ENCODE measurements around the gene ABLIM1. TPM values are rescaled to one million over a fixed set of nuclear protein-coding genes. Genes with fewer than 3 reads are reported as not detected.

The ABLIM1 gene
- total RNA-seq, 2 experiments from 2014 or later: 114 to 116 TPM

DNA sequence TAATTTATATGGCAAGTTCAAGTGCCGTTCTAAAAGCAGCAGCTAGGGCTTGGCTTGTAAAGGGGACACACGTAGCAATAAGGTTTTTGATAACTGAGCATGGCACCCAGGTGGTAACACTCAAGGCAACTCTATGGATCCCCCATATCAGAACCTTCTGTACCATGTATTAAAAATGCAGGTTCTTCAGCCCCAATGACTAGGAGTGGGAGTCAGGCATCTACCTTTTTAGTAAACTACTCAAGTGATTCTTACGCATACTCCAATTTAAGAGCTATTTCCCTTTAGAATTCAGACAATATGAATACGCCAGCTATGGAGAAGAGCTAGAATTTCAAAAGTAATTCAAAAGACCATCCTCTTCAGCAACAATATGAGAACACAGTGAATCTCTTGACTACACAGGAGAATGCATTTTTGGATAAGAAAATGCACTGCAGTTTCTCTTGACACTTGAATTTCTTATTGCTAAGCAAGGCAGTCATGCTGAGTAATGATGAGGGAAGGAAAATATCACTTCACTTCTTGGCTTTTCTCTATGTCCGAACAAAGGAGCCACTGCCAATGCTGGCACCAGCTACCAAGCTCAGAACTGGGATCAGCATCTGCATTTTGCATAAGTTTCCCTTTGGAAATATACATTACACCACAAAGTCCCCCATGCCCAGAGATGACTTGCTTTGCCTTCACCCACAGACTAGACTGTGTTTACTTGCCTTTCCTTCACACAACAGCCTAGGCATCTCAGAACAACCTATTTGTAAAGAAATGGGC lies 53.5 kb downstream of the ABLIM1 start:
- Mint-ChIP-seq H3K4me1 (no peaks in the 10 kb centered on the region), H3K36me3 (no peaks in the 10 kb centered on the region), H3K27ac (no peak overlapping the region), H3K9me3 (no peaks in the 10 kb centered on the region), H3K27me3 (peaks cover 6% of the 10 kb centered on the region), H3K4me3 (no peak overlapping the region)
- no peak for DNase-seq

DNA sequence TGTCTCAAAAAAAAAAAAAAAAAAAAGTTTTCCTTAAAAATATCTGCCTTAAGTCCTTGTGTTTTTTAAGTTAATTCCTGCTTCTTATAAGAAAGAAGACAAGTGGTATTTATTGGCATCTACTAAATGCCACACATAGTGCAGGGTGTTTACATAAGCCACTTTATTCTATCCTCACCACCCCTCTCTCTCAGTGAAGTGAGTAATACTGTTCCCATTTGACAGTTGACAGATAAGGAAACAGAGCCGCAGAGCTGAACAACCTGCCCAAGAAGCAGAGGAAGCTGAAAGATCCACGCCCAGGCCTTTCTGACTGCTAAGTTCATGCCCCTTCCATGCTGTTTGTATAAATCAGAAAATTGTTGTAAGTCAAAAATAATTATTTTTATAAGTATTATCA lies 54.1 kb downstream of the ABLIM1 start:
- no peak overlapping the region for H3K4me3 Mint-ChIP-seq
- no peak for DNase-seq
- H3K36me3 Mint-ChIP-seq: no peaks in the 10 kb centered on the region
- H3K27me3 Mint-ChIP-seq: peaks cover 6% of the 10 kb centered on the region
- H3K9me3 Mint-ChIP-seq: no peaks in the 10 kb centered on the region
- H3K4me1 Mint-ChIP-seq: no peaks in the 10 kb centered on the region
- H3K27ac Mint-ChIP-seq: no peak overlapping the region

DNA sequence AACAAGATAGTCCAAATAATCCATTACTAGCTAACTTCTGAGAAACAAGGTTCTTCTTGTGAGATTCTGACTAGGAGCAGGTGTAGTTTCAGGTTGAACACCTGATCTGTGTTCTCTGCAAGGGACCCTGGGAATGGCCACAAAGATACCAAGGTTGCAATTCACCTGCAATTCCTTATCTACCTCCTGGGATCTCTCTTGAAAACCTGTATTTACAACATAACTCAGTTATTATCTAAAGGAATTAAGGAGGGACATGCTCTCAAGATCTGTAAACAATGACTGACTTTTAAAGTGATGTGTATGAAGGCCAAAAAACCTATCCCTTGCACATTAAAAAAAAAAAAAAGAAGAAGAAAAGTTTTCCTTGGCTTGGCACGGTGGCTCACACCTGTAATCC lies 54.8 kb downstream of the ABLIM1 start:
- DNase-seq: no peak
- Mint-ChIP-seq H3K27me3 (peaks cover 6% of the 10 kb centered on the region), H3K9me3 (no peaks in the 10 kb centered on the region), H3K27ac (no peak overlapping the region), H3K4me1 (no peaks in the 10 kb centered on the region), H3K36me3 (no peaks in the 10 kb centered on the region), H3K4me3 (no peak overlapping the region)

DNA sequence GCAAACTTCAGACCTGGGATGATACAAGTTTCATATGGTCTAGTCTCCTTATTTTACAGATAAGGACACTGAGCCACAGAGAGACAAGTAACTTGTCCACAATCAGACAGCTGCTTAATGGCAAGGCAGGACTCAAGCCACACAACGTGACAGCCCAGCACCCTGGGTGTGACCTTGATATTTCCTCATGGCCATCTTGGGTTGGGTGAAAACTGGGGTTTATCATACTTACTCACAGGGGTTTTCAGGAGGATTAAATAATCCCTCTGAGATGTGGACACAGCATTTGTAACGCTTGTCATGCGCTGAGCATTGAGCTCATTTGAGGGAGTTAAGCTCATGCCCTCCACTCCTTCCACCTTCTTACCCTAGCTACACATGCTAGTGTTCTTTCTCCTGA lies 58.0 kb downstream of the ABLIM1 start:
- H3K9me3 Mint-ChIP-seq: no peaks in the 10 kb centered on the region
- no peaks in the 10 kb centered on the region for H3K4me1 Mint-ChIP-seq
- no peaks in the 10 kb centered on the region for H3K27me3 Mint-ChIP-seq
- no peak overlapping the region for H3K4me3 Mint-ChIP-seq
- no peaks in the 10 kb centered on the region for H3K36me3 Mint-ChIP-seq
- no peak for DNase-seq
- H3K27ac Mint-ChIP-seq: no peak overlapping the region

DNA sequence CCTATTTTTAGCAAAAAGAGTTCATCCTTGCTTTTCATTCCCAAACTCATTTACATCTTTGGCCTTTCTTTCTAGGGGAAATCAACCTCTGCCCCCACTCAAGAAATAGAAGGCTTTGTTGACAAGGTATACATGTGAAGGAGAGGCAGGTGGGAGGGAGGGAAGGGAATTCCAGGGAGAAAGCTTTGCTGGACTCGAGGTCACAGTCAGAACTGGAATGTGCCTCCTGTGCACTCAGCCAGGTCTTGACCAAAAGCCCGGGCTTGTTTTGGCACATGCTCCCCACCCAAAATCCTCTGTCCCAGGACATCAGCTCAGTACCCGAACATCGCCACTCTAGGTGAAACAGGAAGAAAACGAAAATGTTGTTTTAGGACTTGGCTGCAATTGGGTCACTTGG lies 61.3 kb downstream of the ABLIM1 start:
- Mint-ChIP-seq H3K27me3 (peaks cover 3% of the 10 kb centered on the region), H3K4me3 (no peak overlapping the region), H3K4me1 (no peaks in the 10 kb centered on the region), H3K9me3 (no peaks in the 10 kb centered on the region), H3K27ac (no peak overlapping the region), H3K36me3 (no peaks in the 10 kb centered on the region)
- DNase-seq: no peak

DNA sequence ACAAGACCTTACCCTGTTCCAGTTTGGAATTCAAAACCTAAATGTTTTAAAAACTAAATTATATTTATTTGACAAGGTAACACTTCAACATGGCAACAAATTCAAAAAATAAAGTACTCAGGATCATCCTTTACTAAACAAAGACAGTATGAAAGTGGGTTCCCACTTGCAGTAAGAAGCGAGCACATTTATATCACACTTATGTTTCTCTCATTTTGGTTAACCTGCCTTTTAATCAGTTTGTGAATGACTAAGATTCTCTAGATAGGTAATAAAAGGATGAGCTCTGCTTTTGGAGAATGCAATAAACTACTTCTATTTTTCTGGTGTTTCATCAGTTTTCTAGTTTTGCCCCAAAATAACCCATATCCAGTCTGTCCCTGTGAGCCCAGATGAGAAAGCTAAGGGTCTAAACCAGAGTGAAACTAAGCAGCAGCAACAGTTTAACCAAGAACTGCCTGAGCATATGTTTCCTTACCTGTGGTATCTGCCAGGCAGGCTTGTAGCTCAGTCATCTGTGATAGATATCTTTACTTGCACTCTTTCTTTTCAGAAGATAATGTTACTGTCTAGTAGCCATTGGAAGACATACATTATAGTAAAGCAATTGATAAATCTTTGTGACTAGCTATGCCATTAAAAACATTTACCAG lies 64.1 kb downstream of the ABLIM1 start:
- Mint-ChIP-seq H3K9me3 (no peaks in the 10 kb centered on the region), H3K4me3 (no peak overlapping the region), H3K27me3 (peaks cover 3% of the 10 kb centered on the region), H3K36me3 (no peaks in the 10 kb centered on the region), H3K4me1 (no peaks in the 10 kb centered on the region), H3K27ac (no peak overlapping the region)
- DNase-seq: no peak

DNA sequence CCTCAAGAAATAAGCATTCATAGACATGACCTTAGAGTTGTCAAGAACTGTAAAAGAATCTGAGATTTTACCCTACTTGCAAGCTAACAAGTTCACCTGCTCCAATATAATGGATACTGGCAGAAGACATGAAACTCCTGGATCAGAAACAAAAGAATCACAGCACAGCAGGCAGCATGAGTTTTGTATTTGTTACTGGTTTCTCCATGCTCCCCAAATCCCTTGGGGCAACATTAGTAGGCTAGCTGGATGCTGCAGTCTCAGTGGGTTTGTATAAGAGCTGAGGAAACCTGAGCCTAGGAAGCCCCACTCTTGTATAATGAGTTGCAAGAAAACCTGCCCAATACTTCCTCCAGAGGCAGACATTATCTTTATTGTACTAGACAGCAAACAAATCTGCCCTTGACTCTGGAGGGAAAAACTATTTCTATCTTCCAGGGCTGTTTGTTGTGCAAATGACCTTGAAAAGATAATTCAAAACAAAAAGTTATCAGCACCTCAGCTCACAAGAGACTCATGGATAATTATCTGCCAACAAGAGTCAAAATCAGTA lies 64.8 kb downstream of the ABLIM1 start:
- no peak for DNase-seq
- H3K4me1 Mint-ChIP-seq: no peaks in the 10 kb centered on the region
- H3K4me3 Mint-ChIP-seq: no peak overlapping the region
- H3K36me3 Mint-ChIP-seq: no peaks in the 10 kb centered on the region
- no peaks in the 10 kb centered on the region for H3K9me3 Mint-ChIP-seq
- peaks cover 3% of the 10 kb centered on the region for H3K27me3 Mint-ChIP-seq
- no peak overlapping the region for H3K27ac Mint-ChIP-seq

DNA sequence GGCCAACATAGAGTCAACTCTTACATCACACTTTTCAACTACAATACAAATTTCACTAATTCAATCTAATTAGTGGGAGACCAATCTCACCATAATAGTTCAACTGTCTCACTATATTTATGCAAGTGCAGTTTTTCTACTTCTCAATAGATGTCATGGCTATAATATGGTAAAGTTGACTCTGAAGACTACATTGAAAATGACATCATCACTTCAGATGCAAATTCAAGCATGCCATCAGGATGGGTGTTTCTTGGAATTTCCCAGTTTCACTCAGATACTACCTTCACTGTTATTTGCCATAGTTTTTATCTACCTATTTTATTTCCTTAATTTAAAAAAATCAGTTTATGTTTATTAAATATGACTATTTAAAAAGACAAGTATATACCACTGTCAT lies 67.1 kb downstream of the ABLIM1 start:
- Mint-ChIP-seq H3K4me1 (no peaks in the 10 kb centered on the region), H3K4me3 (no peak overlapping the region), H3K27ac (no peak overlapping the region), H3K27me3 (peaks cover 3% of the 10 kb centered on the region), H3K9me3 (no peaks in the 10 kb centered on the region), H3K36me3 (no peaks in the 10 kb centered on the region)
- no peak for DNase-seq

DNA sequence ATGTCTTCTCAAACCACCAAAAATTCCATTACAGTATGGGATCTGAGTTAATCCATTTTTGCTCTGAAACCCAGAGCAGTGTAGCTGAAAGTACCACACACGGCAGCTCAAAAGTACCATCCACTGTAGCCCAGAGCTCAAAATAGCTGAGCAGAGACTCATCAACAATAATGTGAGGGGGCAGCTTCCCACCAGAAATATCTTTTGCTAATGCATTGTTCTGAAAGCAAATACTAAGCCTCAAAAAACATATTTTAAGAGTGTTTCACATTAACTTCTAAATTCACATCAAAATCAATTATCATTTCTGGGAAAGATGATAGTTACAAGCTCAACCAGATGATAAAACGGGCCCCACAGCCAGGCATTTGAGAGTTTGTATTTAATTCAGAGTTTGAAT lies 73.7 kb downstream of the ABLIM1 start:
- no peaks in the 10 kb centered on the region for H3K9me3 Mint-ChIP-seq
- H3K4me3 Mint-ChIP-seq: no peak overlapping the region
- no peak for DNase-seq
- no peak overlapping the region for H3K27ac Mint-ChIP-seq
- no peaks in the 10 kb centered on the region for H3K36me3 Mint-ChIP-seq
- no peaks in the 10 kb centered on the region for H3K4me1 Mint-ChIP-seq
- H3K27me3 Mint-ChIP-seq: peaks cover 4% of the 10 kb centered on the region

DNA sequence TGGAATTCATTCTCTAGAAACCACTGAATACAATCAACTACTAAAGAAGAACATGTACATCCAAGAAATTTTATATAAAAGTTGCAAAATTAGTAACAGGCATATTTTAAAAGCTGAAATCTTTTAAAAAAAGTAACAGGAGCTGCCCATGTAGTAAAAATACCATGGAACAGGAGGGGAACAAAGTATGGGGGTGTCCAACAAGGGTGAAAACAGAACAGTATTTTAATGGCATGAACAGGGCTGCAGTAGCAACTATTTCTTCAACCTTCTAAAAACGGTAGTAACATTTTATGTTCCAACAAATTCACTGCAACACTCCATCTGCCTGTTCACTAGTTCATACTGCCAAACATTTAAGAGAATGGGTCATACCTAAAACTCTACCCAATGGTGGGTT lies 77.0 kb downstream of the ABLIM1 start:
- no peaks in the 10 kb centered on the region for H3K4me1 Mint-ChIP-seq
- no peak overlapping the region for H3K4me3 Mint-ChIP-seq
- DNase-seq: no peak
- no peaks in the 10 kb centered on the region for H3K36me3 Mint-ChIP-seq
- no peaks in the 10 kb centered on the region for H3K9me3 Mint-ChIP-seq
- H3K27me3 Mint-ChIP-seq: peaks cover 4% of the 10 kb centered on the region
- H3K27ac Mint-ChIP-seq: no peak overlapping the region

DNA sequence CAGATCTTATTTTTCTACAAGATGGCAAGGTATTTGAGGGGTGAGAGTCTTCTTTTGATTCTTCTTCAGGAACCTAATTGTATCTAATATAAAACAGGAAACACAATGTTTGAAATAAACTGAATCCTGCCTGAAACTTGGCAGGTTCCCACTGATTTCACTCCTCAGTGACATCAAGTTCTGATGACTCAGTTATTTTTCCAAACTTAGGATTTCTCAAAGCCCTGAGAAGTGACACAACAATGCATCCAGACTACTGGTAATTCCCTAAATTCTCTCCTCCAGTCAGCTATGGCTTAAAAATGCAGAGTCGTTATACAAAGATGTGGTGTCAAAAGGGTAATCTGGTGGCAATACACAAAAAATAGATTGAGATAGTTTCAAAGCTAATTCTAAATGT lies 80.9 kb downstream of the ABLIM1 start:
- no peak for DNase-seq
- Mint-ChIP-seq H3K36me3 (no peaks in the 10 kb centered on the region), H3K27me3 (peaks cover 4% of the 10 kb centered on the region), H3K27ac (no peak overlapping the region), H3K4me3 (no peak overlapping the region), H3K9me3 (no peaks in the 10 kb centered on the region), H3K4me1 (no peaks in the 10 kb centered on the region)

DNA sequence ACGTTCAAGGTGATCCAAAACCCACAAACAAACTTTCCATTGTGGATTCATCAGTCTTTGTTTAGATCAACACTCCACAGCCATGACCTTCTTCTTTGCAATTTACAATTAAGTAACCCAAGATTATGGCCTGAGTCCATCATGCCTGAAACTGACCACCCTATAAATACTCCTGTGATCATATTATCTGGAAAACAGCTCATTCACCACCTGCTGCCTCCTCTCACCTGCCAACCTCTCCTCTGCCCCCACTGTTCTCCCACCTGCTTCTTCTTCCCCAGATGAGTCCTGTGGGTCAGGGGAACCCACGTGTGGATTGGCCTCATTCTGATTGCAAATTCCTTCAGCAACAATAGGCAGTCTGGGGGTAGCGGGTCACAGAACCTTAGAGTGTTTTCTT lies 81.4 kb downstream of the ABLIM1 start:
- H3K4me1 Mint-ChIP-seq: no peaks in the 10 kb centered on the region
- H3K9me3 Mint-ChIP-seq: no peaks in the 10 kb centered on the region
- no peak overlapping the region for H3K4me3 Mint-ChIP-seq
- no peak for DNase-seq
- H3K27ac Mint-ChIP-seq: no peak overlapping the region
- H3K27me3 Mint-ChIP-seq: peaks cover 4% of the 10 kb centered on the region
- H3K36me3 Mint-ChIP-seq: no peaks in the 10 kb centered on the region

DNA sequence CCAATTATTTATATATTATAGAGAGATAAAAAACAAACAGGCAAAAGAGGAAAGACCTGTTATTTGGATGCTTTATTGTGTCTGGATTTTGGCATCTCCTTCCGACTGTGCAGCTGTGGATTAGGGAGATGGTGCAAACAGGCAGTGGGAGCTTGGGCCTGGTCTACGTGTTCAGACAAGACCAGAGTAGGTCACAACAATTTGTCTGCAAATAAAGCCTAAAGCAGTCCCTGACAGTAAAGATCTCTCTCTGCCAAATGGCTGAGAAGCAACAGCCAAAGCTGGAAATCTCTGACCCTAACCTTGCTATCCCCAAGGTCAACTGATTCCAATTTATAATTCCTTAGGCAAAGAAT lies 82.0 kb downstream of the ABLIM1 start:
- DNase-seq: no peak
- Mint-ChIP-seq H3K36me3 (no peaks in the 10 kb centered on the region), H3K9me3 (no peaks in the 10 kb centered on the region), H3K27ac (no peak overlapping the region), H3K4me1 (no peaks in the 10 kb centered on the region), H3K4me3 (no peak overlapping the region), H3K27me3 (peaks cover 4% of the 10 kb centered on the region)

DNA sequence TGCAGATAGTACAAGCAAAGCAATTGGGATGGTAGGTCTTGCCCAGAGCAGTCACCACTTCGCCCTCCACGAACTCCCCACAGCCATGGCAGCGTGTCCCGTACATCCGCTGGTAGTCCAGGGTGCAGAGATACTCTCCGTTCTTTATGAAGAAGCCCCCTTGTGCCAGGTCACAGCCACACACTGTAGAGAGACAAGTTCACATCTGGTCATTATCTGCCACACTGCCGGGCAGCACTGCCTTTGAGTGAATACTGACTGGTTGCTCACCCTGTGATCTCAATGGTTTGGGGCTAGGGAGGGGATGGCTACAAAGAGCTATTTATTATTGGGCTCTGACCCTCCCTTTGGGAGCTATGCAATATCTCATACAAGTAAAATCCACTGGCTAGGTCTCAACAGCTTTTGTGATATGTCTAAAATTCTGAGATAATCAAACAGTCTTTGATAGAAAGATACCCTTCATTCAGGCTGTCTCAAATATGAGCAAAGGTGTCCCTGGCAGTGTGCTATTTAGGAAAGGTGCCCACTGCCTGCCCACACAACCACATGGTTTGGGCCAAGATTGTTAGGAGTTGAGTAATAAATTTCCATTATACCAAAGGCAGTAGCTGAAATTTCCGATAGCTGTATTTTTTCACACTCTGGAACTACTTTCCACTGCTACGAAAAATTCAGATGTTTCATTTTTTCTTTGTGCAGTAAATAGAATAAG lies 82.5 kb downstream of the ABLIM1 start:
- Mint-ChIP-seq H3K4me1 (no peaks in the 10 kb centered on the region), H3K27me3 (peaks cover 4% of the 10 kb centered on the region), H3K9me3 (no peaks in the 10 kb centered on the region), H3K4me3 (no peak overlapping the region), H3K27ac (no peak overlapping the region), H3K36me3 (no peaks in the 10 kb centered on the region)
- no peak for DNase-seq

DNA sequence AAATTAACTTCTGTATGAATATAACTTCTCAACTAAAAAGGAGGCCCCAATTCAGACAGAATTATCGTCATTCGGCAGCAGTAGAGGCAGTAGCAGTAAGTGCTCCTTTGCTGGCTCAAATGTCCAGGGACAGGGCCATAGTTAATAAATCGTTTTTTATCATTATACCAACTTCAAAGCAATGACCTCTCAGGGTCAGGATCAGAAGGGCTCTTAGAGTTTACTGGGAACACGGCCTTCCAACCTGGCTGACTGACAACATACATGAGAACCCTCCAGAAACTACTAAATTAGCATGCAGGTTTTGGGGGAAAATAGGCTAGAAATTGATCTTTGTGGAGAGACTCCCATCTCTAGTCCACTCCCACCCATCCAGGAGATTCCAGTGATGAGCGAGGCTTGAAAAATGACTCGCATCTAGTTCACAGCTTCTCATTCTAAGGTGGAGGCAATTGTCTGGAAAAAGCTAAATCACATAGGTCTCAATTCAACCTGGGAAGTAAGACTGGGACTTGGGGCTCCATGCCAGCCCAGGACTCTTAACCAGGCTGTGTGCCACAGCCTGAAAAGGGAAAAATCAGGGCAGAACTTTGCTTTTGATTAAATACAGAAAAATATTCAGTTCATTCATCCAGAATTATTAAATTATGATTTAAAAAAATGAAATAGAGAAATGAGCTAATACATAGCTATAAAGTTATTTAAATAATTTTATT lies 84.6 kb downstream of the ABLIM1 start:
- H3K36me3 Mint-ChIP-seq: no peaks in the 10 kb centered on the region
- H3K27me3 Mint-ChIP-seq: no peaks in the 10 kb centered on the region
- no peak overlapping the region for H3K27ac Mint-ChIP-seq
- H3K4me1 Mint-ChIP-seq: no peaks in the 10 kb centered on the region
- no peak for DNase-seq
- H3K4me3 Mint-ChIP-seq: no peak overlapping the region
- H3K9me3 Mint-ChIP-seq: no peaks in the 10 kb centered on the region

Data from activated naive CD8-positive, alpha-beta T cell treated with anti-CD3 and anti-CD28 coated beads for 36 hours (primary cell).